Tibial artery (tissue), 4 donors: ENCODE data around the gene SYCE1.
A peak's percentile ranks its signal among the peaks of the same experiment; 100 is the strongest.
"Not testable (repeated sequence)": the region's sequence is repeated elsewhere in the genome, so short reads cannot be mapped to it uniquely, and the experiment has no call there.

ENCODE experiments used
- DNase-seq, 2 donors: peaks; one replicate each; pipeline ENCODE4 v3.0.0-alpha.2; 2019
- H3K27ac ChIP-seq, 2 donors: fragments of 200-600 bp; sonication (generic) in 1 of 2; 1 replicate in 1 of 2; 2 replicates in 1 of 2; pipeline ENCODE4 v1.5.1; 2018 to 2019; ENCODE audit warnings: mild to moderate bottlenecking in 1 of 2
- H3K27me3 ChIP-seq, 2 donors: fragments of 200-600 bp; sonication (generic) in 1 of 2; one replicate each; pipeline versions ENCODE4 v1.5.1 to v1.6.0; 2016 to 2019
- H3K36me3 ChIP-seq, 3 donors: fragments of 200-600 bp; sonication (generic) in 2 of 3; one replicate each; pipeline ENCODE4 v1.5.1; 2016 to 2019; ENCODE audit warnings: mild to moderate bottlenecking in 2 of 3
- H3K4me1 ChIP-seq, 4 donors: fragments of 200-600 bp; sonication (generic) in 2 of 4; 1 replicate in 3 of 4; 2 replicates in 1 of 4; pipeline ENCODE4 v1.5.1; 2016 to 2019
- H3K4me3 ChIP-seq, 2 donors: fragments of 200-600 bp; sonication (generic) in 1 of 2; 1 replicate in 1 of 2; 2 replicates in 1 of 2; pipeline ENCODE4 v1.5.1; 2018 to 2019; ENCODE audit warnings: mild to moderate bottlenecking in 2 of 2
- H3K9me3 ChIP-seq, 3 donors: fragments of 200-600 bp; sonication (generic) in 1 of 3; one replicate each; pipeline ENCODE4 v1.5.1; 2016 to 2019
- CTCF ChIP-seq, 2 experiments: fragments of 200-600 bp in 1 of 2; fragments of 450-650 bp in 1 of 2; IDR thresholded peaks; one replicate each; pipeline ENCODE4 v1.5.1; 2017 to 2019; ENCODE audit warnings: antibody characterized with exemption in 2 of 2, mild to moderate bottlenecking in 1 of 2, moderate library complexity in 1 of 2
- intact Hi-C: fragments of 100-400 bp; cut with DNase I; formaldehyde crosslinking; loops from one replicate; pipeline ENCODE4 v1.15.0; 2023; ENCODE audit warnings: low total_unique reads

SYCE1 gene

GRCh38 chr10:133526957-133527588 is 38.3 kb downstream of the SYCE1 start, which contains the start of gene CYP2E1:
TSS of gene CYP2E1 (plus strand) at chr10:133527363. CDS start at chr10:133527396, 33 bp downstream.
- Histone ChIP-seq H3K4me3 (peak within 1 kb of the TSS; percentile 31), H3K27me3 (peaks cover 0 to 21% of the 10 kb centered on the region in 2 donors), H3K4me1 (peaks cover 0 to 25% (median 17%) of the 10 kb centered on the region in 4 donors), H3K36me3 (no peaks in the 10 kb centered on the region), H3K27ac (no peak within 1 kb of the TSS), H3K9me3 (peaks cover 0 to 13% (median 8%) of the 10 kb centered on the region in 3 donors)
- no peak for DNase-seq
- intact Hi-C loops: no loop called here
- TF ChIP-seq CTCF (IDR thresholded peaks at IDR 0.05): no peak

GRCh38 chr10:133525444-133525843 is 39.9 kb downstream of the SYCE1 start:
- Histone ChIP-seq H3K9me3 (peaks cover 0 to 13% (median 8%) of the 10 kb centered on the region in 3 donors), H3K36me3 (no peaks in the 10 kb centered on the region), H3K4me3 (no peak overlapping the region), H3K27ac (no peak overlapping the region), H3K27me3 (peaks cover 0 to 21% of the 10 kb centered on the region in 2 donors), H3K4me1 (peaks cover 0 to 29% (median 17%) of the 10 kb centered on the region in 4 donors)
- DNase-seq: no peak
- intact Hi-C loops: no loop called here
- no peak for TF ChIP-seq CTCF (IDR thresholded peaks at IDR 0.05)

- intact Hi-C loops: no loop called here
- Histone ChIP-seq H3K4me3 (no peak overlapping the region), H3K27me3 (peaks cover 0 to 12% of the 10 kb centered on the region in 2 donors), H3K27ac (no peak overlapping the region), H3K9me3 (peaks cover 0 to 13% (median 8%) of the 10 kb centered on the region in 3 donors), H3K4me1 (peaks cover 0 to 25% (median 14%) of the 10 kb centered on the region in 4 donors), H3K36me3 (no peaks in the 10 kb centered on the region)
- DNase-seq: no peak
- TF ChIP-seq CTCF (IDR thresholded peaks at IDR 0.05): no peak
Measured at GRCh38 chr10:133523631-133524203, 41.7 kb downstream of the SYCE1 start.

GRCh38 chr10:133520193-133520738 is 45.1 kb downstream of the SYCE1 start:
- no peak overlapping the region for H3K27ac ChIP-seq
- TF ChIP-seq CTCF (IDR thresholded peaks at IDR 0.05): peak; percentile 55 to 79
- H3K27me3 ChIP-seq: no peaks in the 10 kb centered on the region
- H3K9me3 ChIP-seq: peaks cover 0 to 20% (median 8%) of the 10 kb centered on the region in 3 donors
- H3K4me1 ChIP-seq: peaks cover 0 to 11% (median 4%) of the 10 kb centered on the region in 4 donors
- DNase-seq: peak; percentile 66 to 79
- H3K4me3 ChIP-seq: peak overlapping the region; percentile 42 to 51
- intact Hi-C loops: no loop called here
- H3K36me3 ChIP-seq: no peaks in the 10 kb centered on the region

- H3K27ac ChIP-seq, H3K36me3 ChIP-seq, H3K27me3 ChIP-seq, H3K4me3 ChIP-seq, DNase-seq, intact Hi-C loops, H3K9me3 ChIP-seq: not testable (repeated sequence)
- H3K4me1 ChIP-seq: peaks cover 0 to 11% (median 4%) of the 10 kb centered on the region in 4 donors
Measured at GRCh38 chr10:133518517-133518916, 46.9 kb downstream of the SYCE1 start.

GRCh38 chr10:133516057-133516456 is 49.3 kb downstream of the SYCE1 start:
- no peaks in the 10 kb centered on the region for H3K36me3 ChIP-seq
- intact Hi-C loops: no loop called here
- no peak overlapping the region for H3K27ac ChIP-seq
- H3K4me3 ChIP-seq: no peak overlapping the region
- TF ChIP-seq CTCF (IDR thresholded peaks at IDR 0.05): no peak
- H3K27me3 ChIP-seq: no peaks in the 10 kb centered on the region
- peaks cover 0 to 11% (median 4%) of the 10 kb centered on the region in 4 donors for H3K4me1 ChIP-seq
- DNase-seq: no peak
- peaks cover 0 to 8% (median 0%) of the 10 kb centered on the region in 3 donors for H3K9me3 ChIP-seq
